Astrocyte of the cerebellum (primary cell): ENCODE measurements around the gene CPNE5.

ENCODE experiments used
- DNase-seq: peaks from one replicate; pipeline ENCODE4 v3.0.0-alpha.2; 2011; ENCODE audit warnings: low read depth
- H3K4me3 ChIP-seq: 2 replicates; pipeline ENCODE4 v1.5.1; 2011; ENCODE audit warnings: mild to moderate bottlenecking, low read depth, low read length, moderate library complexity
- in situ Hi-C: cut with HindIII; loops from 2 replicates; pipeline ENCODE4 v1.10.0; 2017; ENCODE audit warnings: low sequenced_read_pairs
- TF ChIP-seq, protein P1 (sequence below): IDR thresholded peaks from 2 replicates; pipeline ENCODE4 v1.5.1; 2012; ENCODE audit warnings: low read length, low read depth, moderate library complexity, mild to moderate bottlenecking; ENCODE audit errors: missing control alignments

The CPNE5 gene

DNA sequence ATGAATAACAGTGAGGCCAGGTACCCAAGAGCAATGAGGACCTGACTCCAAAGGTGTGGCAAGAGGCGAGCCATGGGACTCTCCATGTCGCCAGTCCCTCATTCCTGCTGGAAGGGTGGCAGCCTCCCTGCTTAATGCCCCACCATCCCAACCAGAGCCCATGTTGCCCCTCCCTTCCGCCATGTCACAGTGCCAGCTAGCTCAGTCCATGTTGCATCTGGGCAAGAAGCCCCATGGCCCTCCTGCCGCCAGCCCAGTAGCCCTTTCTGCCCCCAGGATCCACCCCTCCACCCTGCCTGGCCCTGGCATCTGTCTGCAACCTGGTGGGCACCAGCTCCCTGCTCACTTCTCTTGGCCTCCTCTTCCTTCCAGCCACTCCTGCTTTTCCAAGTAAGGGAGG lies 6.0 kb upstream of the CPNE5 start:
- in situ Hi-C loops = loop anchor here (10.0 kb wide), 1 partner anchor 90 kb away; no protein-coding TSS in a partner anchor
- TF ChIP-seq, protein P1, sequence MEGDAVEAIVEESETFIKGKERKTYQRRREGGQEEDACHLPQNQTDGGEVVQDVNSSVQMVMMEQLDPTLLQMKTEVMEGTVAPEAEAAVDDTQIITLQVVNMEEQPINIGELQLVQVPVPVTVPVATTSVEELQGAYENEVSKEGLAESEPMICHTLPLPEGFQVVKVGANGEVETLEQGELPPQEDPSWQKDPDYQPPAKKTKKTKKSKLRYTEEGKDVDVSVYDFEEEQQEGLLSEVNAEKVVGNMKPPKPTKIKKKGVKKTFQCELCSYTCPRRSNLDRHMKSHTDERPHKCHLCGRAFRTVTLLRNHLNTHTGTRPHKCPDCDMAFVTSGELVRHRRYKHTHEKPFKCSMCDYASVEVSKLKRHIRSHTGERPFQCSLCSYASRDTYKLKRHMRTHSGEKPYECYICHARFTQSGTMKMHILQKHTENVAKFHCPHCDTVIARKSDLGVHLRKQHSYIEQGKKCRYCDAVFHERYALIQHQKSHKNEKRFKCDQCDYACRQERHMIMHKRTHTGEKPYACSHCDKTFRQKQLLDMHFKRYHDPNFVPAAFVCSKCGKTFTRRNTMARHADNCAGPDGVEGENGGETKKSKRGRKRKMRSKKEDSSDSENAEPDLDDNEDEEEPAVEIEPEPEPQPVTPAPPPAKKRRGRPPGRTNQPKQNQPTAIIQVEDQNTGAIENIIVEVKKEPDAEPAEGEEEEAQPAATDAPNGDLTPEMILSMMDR = no peak
- no peak for DNase-seq
- H3K4me3 ChIP-seq = no peak overlapping the region

DNA sequence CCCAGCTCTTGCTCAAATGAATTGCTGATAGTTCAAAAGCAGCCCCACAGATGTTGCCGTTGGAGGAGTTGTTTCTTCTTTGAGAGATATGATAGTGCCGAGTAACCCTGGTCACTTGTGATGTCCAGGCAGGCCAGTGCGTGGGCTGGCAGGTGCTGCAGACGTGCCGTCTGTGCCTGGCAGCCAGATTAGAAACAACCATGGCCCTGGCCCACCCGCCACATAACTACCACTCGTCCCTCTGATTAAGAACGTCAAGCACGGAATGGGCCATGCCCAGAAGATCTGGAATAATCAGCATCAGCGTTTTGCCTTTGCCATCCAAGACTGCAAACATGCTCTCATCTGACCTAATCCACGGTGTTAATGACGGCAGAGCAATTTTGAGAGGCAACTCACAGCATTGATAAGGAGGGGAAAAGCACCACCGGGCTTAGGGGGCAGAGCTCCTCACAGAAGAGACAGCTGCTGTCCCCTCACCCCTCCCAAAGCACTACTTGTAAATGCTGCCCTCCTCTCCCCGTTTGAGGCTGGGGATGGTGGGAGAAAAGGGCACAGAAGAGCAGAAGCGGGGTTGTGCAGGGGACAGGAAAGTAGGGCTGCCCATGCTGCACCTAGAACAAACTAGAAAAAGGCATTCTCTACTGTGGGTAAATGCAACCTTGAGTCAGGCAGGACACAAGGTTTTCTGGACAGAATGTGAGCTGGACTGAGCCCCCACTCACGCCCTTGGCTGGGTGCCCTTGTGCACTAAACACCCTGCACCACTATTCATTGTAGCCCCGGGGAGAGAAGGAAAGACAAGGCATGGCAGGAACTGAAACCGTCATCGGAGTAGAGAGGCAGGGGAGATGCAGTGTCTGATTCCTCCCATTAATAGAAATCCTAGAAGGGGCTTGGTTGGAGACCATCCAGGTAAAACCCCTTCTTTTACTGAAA lies 5.3 kb upstream of the CPNE5 start:
- no peak overlapping the region for H3K4me3 ChIP-seq
- in situ Hi-C loops = loop anchor here (10.0 kb wide), 1 partner anchor 90 kb away; no protein-coding TSS in a partner anchor

DNA sequence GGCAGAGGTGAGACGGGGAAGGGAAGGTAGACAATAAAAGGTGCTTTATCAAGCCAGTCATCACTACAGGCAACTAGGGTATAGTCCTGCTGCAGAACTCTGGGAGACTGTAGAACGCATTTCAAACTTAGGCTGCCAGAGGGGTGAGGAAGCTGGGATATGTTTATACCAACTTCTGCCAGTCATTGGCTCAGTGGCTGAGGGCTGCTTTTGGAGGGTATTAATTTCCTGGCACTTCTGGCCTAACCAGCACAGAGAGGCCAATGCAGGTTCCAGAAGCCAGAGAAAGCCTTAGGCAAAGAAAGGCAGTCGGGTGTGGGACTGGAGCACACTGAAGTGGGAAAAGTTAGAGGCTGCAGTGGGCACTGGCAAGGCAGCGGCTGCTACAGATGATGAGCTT lies 3.9 kb upstream of the CPNE5 start:
- in situ Hi-C loops = loop anchor here (10.0 kb wide), 1 partner anchor 88 kb away; no protein-coding TSS in a partner anchor
- no peak overlapping the region for H3K4me3 ChIP-seq
- DNase-seq = no peak
- TF ChIP-seq, protein P1 = no peak

More for the DNA sequence above, 5.3 kb upstream of the CPNE5 start:
- no peak for DNase-seq
- TF ChIP-seq, protein P1 = no peak

DNA sequence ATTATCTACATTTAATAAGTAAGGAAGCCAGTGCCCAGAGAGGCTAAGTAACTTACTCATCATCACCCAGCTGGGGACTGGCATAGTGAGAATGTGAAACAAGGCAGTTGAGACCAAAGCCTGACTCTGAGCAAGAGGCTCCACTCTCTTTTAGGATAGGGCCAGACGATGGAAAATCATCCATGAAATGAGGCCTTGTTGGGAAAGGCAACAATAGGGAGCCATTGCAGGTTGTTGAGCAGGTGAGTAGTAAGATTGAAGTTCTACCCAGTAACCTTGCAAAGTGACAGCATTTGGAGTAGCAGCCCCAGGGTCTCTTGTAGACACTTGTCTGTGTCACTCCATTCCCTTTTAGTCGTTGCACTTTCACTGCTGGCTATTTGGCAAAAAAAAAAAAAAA lies 2.5 kb upstream of the CPNE5 start:
- TF ChIP-seq, protein P1 = no peak
- in situ Hi-C loops = loop anchor here (10.0 kb wide), 1 partner anchor 87 kb away; no protein-coding TSS in a partner anchor
- H3K4me3 ChIP-seq = no peak overlapping the region
- DNase-seq = no peak

DNA sequence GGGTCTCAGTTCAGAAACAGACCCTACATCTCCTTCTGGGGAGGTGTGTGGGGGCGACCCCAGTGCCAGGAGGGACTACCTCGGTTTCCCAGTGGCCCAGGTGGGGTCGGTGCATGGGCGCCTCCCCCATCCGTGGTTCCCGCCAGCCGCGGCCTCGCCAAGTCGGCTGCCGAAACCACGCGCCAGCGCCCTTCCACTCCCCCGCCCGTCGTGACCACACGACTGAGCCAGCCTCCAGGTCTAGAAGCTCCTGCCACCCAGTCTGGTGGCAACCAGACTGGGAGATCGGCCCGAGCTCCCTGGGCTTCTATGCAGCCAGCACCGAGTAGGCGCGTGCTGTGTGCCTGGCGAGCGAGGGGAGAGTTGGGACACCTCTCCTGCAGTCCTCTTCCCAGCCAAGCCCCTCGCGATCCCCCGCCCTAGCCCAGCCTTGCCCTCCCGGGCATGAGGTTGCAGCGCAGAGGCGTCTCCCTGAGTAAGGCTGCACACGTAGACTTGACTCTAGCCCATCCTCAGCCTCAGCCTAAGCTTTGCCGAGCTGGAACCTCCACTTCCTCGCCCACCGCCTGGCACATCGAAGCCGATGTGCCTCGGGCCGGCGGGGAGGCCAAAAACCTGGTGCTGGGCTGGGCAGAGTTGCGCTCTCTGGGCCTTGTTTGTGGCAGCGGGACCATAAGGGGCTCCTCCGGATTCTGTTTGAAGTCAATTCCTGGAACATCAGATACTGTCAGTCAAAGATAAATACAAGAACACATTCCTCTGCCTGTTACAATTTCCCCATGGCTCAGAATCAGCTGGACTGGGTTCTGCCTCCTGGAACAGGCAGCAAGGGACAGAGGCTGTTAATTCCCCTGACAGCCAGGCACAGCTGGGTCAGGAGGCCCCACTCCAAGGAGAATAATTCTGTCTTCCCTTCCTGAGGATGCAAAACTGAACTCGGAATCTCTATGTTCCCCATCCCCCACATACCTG lies 1.5 kb upstream of the CPNE5 start:
- in situ Hi-C loops = loop anchor here (10.0 kb wide), 1 partner anchor 86 kb away; no protein-coding TSS in a partner anchor
- H3K4me3 ChIP-seq = peak overlapping the region; percentile 41
- no peak for DNase-seq
- TF ChIP-seq, protein P1 = no peak
